DOHH2 (cell line): ENCODE measurements around the gene CCDC154.
A peak's percentile ranks its signal among the peaks of the same experiment; 100 is the strongest.

ENCODE experiments used
- H3F3A ChIP-seq: fragments of 200-600 bp; sonication (generic), shearing (Covaris generic); 2 replicates; pipeline ENCODE4 v1.6.0; 2016; ENCODE audit warnings: antibody characterized with exemption, mild to moderate bottlenecking; ENCODE audit not compliant: control insufficient read depth, insufficient read depth
- H3K27ac ChIP-seq: fragments of 200-600 bp; sonication (generic); 2 replicates; pipeline ENCODE4 v1.5.1; 2014; ENCODE audit warnings: low read depth, mild to moderate bottlenecking, low read length, moderate library complexity
- H3K27me3 ChIP-seq: fragments of 200-600 bp; sonication (generic); 2 replicates; pipeline ENCODE4 v1.6.1; 2014; ENCODE audit warnings: mild to moderate bottlenecking, low read length, mixed read lengths; ENCODE audit not compliant: control insufficient read depth
- H3K36me3 ChIP-seq: fragments of 200-600 bp; sonication (generic); 2 replicates; pipeline ENCODE4 v1.6.1; 2014; ENCODE audit warnings: mild to moderate bottlenecking, low read length, moderate library complexity, mixed read lengths; ENCODE audit not compliant: control insufficient read depth
- H3K4me1 ChIP-seq: fragments of 200-600 bp; sonication (generic); 2 replicates; pipeline ENCODE4 v1.6.1; 2014; ENCODE audit warnings: mild to moderate bottlenecking, low read length, mixed read lengths; ENCODE audit not compliant: control insufficient read depth
- H3K4me2 ChIP-seq: fragments of 200-600 bp; sonication (generic); 2 replicates; pipeline ENCODE4 v1.6.0; 2014; ENCODE audit warnings: mild to moderate bottlenecking, low read length, moderate library complexity
- H3K4me3 ChIP-seq: fragments of 200-600 bp; sonication (generic); 2 replicates; pipeline ENCODE4 v1.5.1; 2014; ENCODE audit warnings: mild to moderate bottlenecking, low read length, mixed read lengths
- H3K79me2 ChIP-seq: fragments of 200-600 bp; sonication (generic); 2 replicates; pipeline ENCODE4 v1.6.1; 2014; ENCODE audit warnings: mild to moderate bottlenecking, low read length, mixed read lengths; ENCODE audit not compliant: control insufficient read depth
- H3K9me2 ChIP-seq: fragments of 200-600 bp; sonication (generic); replicated peaks from 2 replicates; pipeline ENCODE4 v1.6.1; 2014; ENCODE audit warnings: mild to moderate bottlenecking, low read length, mixed read lengths; ENCODE audit not compliant: control insufficient read depth
- H3K9me3 ChIP-seq: fragments of 200-600 bp; sonication (generic); 2 replicates; pipeline ENCODE4 v1.6.1; 2014; ENCODE audit warnings: antibody characterized with exemption, low read length, mixed read lengths; ENCODE audit not compliant: control insufficient read depth, insufficient read depth
- H4K20me1 ChIP-seq: fragments of 200-600 bp; sonication (generic); 2 replicates; pipeline ENCODE4 v1.6.0; 2014; ENCODE audit warnings: low read depth, mild to moderate bottlenecking, antibody characterized with exemption, low read length, moderate library complexity; ENCODE audit not compliant: control insufficient read depth, insufficient read depth
- CTCF ChIP-seq: fragments of 200-600 bp; sonication (generic); IDR thresholded peaks from one replicate; pipeline ENCODE4 v1.5.1; 2014; ENCODE audit warnings: antibody characterized with exemption, mild to moderate bottlenecking, low read depth, low read length; ENCODE audit not compliant: poor library complexity, severe bottlenecking
- EZH2phosphoT487 ChIP-seq: fragments of 200-600 bp; sonication (generic); IDR thresholded peaks from 2 replicates; pipeline ENCODE4 v1.6.1; 2017; ENCODE audit warnings: borderline replicate concordance, mild to moderate bottlenecking, antibody characterized with exemption, low read length, moderate library complexity, mixed read lengths

Gene CCDC154

GRCh38 chr16:1450218-1450617 is 5.9 kb upstream of the CCDC154 start:
- Histone ChIP-seq H3F3A (no peaks in the 10 kb centered on the region), H3K79me2 (no peaks in the 10 kb centered on the region), H3K9me3 (no peaks in the 10 kb centered on the region), H3K4me2 (no peak overlapping the region), H3K4me3 (no peak overlapping the region), H4K20me1 (no peaks in the 10 kb centered on the region), H3K4me1 (no peaks in the 10 kb centered on the region), H3K9me2 (no peaks in the 10 kb centered on the region), H3K27ac (no peak overlapping the region), H3K36me3 (peaks cover 24% of the 10 kb centered on the region), H3K27me3 (no peaks in the 10 kb centered on the region)
- TF ChIP-seq EZH2phosphoT487, result no peak
- TF ChIP-seq CTCF, result peak; percentile 19

GRCh38 chr16:1449201-1449788 is 4.9 kb upstream of the CCDC154 start:
- H3F3A ChIP-seq, result no peaks in the 10 kb centered on the region
- H3K9me2 ChIP-seq, result no peaks in the 10 kb centered on the region
- H3K4me2 ChIP-seq, result no peak overlapping the region
- no peak overlapping the region for H3K27ac ChIP-seq
- no peaks in the 10 kb centered on the region for H4K20me1 ChIP-seq
- no peaks in the 10 kb centered on the region for H3K9me3 ChIP-seq
- H3K36me3 ChIP-seq, result peaks cover 24% of the 10 kb centered on the region
- H3K79me2 ChIP-seq, result no peaks in the 10 kb centered on the region
- H3K4me1 ChIP-seq, result no peaks in the 10 kb centered on the region
- TF ChIP-seq EZH2phosphoT487, result no peak
- TF ChIP-seq CTCF, result no peak
- H3K4me3 ChIP-seq, result no peak overlapping the region
- no peaks in the 10 kb centered on the region for H3K27me3 ChIP-seq

GRCh38 chr16:1448536-1449116 is 4.3 kb upstream of the CCDC154 start:
- no peaks in the 10 kb centered on the region for H4K20me1 ChIP-seq
- no peaks in the 10 kb centered on the region for H3K79me2 ChIP-seq
- TF ChIP-seq CTCF (no peak), EZH2phosphoT487 (no peak)
- H3K27ac ChIP-seq, result no peak overlapping the region
- H3F3A ChIP-seq, result no peaks in the 10 kb centered on the region
- H3K9me3 ChIP-seq, result no peaks in the 10 kb centered on the region
- H3K4me2 ChIP-seq, result no peak overlapping the region
- H3K27me3 ChIP-seq, result no peaks in the 10 kb centered on the region
- no peaks in the 10 kb centered on the region for H3K4me1 ChIP-seq
- H3K36me3 ChIP-seq, result peaks cover 20% of the 10 kb centered on the region
- H3K9me2 ChIP-seq, result no peaks in the 10 kb centered on the region
- H3K4me3 ChIP-seq, result no peak overlapping the region
